NCI-H82 treated with DMSO at 0.1 percent for 48 hours (cell line): Measurements from ENCODE around the gene UPF3A.
A peak's percentile ranks its signal among the peaks of the same experiment; 100 is the strongest.
"Not testable (repeated sequence)": the region's sequence is repeated elsewhere in the genome, so short reads cannot be mapped to it uniquely, and the experiment has no call there.

ENCODE experiments used
- DNase-seq: peaks from one replicate; lab custom pipeline; 2025; ENCODE audit not compliant: unreplicated experiment; lab: John Stamatoyannopoulos, UW

The UPF3A gene, protein sequence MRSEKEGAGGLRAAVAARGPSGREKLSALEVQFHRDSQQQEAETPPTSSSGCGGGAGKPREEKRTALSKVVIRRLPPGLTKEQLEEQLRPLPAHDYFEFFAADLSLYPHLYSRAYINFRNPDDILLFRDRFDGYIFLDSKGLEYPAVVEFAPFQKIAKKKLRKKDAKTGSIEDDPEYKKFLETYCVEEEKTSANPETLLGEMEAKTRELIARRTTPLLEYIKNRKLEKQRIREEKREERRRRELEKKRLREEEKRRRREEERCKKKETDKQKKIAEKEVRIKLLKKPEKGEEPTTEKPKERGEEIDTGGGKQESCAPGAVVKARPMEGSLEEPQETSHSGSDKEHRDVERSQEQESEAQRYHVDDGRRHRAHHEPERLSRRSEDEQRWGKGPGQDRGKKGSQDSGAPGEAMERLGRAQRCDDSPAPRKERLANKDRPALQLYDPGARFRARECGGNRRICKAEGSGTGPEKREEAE

DNA sequence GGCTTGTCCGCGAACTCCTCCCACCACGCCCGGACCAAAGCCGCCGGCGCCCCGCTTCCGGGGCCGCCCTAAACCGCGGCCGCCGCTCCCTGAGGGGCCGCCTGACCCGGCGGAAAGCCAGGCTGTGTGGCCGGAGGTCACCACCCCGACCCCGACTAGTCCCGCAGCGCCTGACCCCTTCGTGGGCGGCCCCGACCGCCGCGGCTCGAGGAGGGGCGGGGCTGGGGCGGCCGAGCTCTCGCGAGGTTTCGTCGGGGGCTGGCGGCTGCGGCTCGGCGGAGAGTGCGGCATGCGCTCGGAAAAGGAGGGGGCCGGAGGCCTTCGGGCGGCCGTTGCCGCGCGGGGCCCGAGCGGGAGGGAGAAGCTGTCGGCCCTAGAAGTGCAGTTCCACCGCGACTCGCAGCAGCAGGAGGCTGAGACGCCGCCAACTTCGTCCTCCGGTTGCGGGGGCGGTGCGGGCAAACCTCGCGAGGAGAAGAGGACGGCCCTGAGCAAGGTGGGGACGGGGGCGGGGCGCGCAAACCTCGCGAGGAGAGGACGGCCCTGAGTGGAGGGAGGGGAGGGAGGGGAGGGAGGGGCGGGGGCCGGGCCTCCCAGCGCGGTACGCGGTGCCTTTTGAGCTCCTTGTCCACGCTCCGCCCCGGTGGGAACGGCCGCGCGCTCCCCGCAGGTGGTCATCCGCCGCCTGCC is at the start of gene UPF3A:
TSS of gene UPF3A (plus strand) at position 251 of the 690 bp plus-strand sequence. CDS start at position 290, 39 bp downstream.
- DNase-seq, result peak; percentile 63

DNA sequence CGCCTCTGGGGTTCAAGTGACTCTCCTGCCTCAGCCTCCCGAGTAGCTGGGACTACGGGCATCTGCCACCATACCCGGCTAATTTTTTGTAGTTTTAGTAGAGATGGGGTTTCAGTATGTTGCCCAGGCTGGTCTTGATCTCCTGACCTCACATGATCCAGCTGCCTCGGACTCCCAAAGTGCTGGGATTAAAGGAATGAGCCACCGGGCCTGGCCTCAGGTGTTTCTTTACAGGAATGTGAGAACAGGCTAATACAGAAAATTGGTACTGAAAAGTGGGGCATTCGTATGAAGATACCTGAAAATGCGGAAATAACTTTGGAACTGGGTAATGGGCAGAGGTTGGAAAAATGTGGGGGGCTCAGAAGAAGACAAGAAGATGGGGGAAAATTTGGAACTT is 49.5 kb upstream of the UPF3A start:
- no peak for DNase-seq

DNA sequence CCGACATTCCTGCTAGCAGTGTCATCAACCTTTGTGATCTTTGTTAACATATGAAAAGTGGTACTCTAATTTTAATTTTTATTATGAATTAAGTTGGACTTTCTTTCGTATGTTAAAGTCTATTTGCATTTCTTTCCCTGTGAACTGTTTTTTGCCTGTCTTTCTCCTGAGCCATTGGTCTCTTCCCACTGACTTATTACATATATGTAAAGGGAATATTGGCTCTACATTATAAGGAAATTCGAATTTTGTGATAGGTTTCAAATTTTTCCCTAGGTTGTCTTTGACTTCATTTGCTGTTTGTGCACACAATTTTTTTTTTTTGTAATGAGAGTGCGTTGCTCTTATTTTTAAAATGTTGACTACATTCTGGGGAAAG is 47.1 kb upstream of the UPF3A start:
- DNase-seq, result no peak

DNA sequence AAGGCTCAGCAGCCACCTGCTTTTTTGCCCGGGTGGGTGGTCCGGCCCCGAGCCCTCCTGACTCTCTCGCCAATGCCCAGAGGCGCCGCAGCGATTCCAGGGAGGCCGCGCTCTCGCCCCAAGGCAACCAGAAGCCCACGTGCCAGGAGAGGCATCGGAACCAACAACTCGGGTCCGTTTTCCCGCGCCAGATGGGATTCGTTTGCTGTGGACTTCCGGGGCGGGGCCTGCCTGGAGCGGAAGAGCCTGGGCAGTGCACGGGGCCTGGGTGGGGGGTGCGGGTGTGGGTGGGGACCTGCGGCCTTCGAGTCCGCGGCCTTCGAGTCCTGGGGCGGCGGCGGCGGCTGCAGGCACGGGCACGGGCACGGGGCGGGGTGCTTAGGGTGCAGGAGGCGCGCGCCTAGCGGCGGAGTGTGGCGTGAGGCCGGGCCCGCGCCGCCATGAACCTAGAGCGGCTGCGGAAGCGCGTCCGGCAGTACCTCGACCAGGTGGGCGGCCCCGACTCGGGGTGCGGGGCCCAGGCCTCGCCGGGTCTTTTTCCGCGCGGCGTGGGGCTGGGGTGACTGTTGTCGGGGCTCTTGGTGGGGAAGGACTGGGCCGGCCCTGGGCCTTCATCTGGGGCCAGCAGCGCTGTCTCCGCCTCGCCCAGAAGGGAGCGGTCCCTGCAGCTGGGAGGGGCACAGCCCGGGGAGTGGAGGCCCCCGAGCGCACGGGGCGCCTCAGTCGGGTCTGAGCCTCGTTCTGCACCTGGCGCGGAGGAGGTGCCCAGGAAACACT is 46.6 kb upstream of the UPF3A start, which contains the start of gene CDC16:
TSS of gene CDC16 (plus strand) at position 253 of the 777 bp plus-strand sequence. CDS start at position 441, 188 bp downstream.
- DNase-seq, result peak; percentile 90

DNA sequence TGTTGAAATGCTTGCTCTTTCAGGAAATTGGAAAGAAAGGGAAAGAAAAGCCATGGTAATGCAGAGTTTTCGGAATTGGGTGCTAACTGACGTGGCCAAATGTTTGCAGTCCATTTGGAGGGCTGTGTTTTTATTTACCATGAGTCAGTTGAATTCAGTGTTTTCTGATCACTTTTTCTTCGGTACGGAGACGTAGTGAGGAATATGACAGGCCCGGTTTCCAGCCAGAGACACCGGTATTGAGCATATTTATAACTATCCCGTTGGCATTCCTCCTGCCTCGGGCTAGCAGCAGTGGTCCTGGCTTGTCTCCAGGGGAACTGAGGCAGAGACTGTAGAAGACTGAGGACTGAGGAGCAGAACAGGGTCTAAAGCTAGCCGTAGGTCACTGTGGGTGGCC is 45.7 kb upstream of the UPF3A start:
- no peak for DNase-seq

DNA sequence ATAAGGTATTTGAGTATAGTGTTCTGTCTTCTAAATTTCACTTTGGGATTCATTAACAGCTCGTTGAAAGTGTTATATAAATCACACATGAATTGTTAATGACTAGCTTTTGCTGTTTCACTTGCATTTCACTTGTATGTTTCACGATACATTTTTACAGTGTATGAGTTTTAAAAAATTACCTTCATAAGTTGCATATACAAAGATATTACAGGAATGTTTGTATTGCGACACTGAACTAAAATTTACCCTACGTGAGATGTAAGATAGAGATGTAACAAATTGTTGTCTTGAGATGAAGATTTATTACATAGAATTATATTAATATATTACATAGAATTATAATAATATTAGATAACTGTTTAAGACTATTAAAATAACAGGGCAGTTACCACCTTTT is 45.2 kb upstream of the UPF3A start:
- no peak for DNase-seq

DNA sequence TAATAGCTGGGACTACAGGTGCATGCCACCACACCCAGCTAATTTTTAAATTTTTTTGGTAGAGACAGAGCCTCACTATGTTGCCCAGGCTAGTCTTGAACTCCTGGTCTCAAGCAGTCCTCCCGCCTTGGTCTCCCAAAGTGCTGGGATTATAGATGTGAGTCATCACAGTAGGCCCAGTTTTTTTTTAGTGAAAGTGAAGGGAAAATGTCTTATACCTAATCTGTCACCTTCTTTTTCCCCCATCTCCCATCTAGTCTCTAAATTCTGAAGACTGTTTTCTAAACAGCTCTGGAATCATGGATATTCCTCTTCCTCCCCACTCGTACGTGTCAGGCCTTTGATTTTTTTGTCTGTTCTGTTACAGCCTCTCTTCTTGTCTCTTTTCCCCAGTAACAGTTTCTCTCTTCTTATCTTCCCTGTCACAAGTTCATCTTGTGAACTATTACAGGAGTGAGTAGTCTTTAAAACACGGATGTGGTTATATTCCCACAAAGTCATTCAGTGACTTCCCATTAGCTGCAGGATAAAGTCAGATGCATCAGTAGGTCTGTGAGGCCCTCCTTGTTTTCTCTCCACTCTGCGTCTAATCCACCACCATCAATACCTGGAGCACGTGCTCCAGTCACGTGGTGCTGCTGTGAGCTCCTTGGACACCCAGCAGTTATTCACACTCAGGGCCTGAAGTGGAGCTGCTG is 43.8 kb upstream of the UPF3A start:
- no peak for DNase-seq

DNA sequence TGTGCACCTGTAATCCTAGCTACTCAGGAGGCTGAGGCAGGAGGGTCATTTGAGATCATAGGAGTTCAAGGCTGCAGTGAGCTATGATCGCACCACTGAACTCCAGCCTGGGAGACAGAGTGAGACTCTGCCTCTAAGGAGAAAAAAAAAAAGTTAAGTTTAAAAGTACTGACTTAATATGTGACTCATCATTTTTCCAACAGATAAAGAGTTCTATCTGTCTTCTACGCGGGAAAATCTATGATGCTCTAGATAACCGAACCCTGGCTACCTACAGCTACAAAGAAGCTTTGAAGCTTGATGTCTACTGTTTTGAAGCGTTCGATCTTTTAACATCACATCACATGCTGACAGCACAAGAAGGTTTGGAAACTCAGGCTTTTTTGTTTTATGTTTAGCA is 39.5 kb upstream of the UPF3A start:
- no peak for DNase-seq

DNA sequence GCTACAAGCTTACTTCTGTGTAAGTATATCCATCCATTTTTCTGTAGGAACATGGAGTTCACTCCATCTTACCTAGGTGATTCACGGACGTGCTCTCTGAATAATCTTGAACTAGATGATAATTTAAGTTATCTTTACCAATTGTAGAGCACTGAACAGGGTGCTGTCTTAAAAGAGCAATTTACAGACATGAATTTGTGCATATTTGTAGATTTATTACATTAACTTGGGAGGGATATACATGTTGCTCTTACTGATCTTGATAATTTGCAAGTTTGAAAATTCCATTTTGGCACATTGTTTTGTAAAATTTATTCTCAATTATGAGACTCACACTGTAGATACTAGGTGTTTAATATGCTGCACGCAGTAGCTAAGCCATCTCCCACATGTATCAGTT is 37.4 kb upstream of the UPF3A start:
- no peak for DNase-seq

DNA sequence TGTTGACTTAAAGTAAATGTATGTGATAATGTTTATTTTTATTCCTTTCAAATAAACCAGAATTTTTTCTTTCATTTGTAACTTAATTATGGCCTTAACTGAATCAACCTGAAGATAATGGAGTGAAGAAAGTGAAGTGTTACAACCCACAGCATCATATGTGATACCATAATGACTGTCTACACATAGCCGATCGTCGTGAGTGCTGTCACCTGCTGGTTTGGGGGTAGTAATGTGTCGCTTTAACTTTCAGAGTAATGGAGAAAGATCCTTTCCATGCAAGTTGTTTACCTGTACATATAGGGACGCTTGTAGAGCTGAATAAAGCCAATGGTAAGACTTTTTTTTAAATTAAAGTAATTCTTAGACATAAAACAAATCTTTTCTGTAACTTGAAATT is 36.8 kb upstream of the UPF3A start:
- DNase-seq, result no peak

DNA sequence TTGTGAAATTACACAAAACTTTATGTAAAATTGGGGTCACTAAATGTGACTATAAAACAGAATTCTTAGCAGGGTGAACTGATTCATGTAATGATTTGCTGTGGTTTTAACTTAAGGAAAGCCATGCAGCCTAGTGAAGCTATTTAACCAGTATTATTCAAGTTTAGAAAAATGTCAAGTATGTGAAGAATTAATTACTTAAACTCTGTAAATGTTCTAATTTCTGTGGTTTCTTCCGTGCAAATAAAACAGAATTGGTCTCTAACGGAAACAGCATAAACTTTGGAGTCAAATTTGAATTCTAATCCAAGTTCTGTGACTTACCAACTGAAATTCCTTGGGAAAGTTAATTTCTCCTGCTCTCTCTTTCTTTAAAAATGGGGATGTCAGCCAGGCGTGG is 33.4 kb upstream of the UPF3A start:
- DNase-seq, result no peak

DNA sequence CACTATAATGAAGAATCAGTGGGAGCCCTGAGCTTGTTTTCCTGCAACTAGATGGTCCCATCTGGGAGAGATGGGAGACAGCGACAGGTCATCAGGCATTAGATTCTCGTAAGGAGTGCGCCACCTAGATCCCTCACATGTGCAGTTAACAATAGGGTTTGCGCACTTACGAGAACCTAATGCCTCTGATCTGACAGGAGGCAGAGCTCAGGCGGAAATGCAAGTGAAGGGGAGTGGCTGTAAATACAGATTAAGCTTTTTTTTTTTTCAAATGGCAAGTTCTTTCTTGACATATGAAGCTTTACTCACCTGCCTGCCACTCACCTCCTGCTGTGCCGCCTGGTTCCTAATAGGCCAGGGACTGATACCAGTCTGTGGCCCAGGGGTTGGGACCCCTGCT is 32.3 kb upstream of the UPF3A start:
- peak; percentile 72 for DNase-seq

DNA sequence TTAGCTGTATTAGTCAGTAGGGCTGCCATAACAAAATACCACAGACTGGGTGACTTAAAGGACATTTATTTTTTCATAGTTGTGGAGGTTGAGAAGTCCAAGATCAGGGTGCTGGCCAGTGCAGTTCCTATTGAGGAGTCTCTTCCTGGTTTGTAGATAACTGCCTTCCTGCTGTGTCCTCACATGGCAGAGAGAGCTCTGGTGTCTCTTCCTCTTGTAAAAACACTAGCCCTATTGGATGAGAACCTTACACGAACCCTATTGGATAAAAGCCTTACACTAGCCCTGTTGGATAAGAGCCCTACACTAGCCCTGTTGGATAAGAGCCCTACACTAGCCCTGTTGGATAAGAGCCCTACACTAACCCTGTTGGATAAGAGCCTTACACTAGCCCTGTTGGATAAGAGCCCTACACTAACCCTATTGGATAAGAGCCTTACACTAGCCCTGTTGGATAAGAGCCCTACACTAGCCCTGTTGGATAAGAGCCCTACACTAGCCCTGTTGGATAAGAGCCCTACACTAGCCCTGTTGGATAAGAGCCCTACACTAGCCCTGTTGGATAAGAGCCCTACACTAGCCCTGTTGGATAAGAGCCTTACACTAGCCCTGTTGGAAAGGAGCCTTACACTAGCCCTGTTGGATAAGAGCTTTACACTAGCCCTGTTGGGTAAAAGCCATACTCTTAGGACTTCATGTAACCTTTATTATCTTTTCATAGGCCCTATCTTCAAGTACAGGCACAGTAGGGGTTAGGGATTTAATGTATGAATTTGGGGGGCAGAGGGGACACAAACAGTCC is 29.6 kb upstream of the UPF3A start:
- not testable (repeated sequence) for DNase-seq

DNA sequence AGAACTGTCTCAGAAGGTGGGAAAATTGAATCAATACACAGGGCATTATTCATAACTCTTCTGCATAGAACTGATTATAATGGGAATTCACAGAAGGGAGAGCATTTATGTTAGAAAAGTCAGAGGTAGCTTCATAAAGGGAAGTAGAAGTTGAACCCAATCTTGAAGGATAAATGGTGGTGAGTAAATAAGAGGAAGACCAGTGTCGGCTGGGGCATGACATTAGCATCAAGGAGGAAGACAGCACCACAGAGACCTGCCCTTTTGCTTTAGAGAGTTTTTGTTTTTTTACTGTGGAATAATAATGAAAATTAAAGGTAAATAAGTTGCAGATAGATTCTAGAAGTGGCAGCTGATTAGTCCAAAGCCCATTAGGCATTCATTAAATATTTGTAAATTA is 24.9 kb upstream of the UPF3A start:
- DNase-seq, result no peak

DNA sequence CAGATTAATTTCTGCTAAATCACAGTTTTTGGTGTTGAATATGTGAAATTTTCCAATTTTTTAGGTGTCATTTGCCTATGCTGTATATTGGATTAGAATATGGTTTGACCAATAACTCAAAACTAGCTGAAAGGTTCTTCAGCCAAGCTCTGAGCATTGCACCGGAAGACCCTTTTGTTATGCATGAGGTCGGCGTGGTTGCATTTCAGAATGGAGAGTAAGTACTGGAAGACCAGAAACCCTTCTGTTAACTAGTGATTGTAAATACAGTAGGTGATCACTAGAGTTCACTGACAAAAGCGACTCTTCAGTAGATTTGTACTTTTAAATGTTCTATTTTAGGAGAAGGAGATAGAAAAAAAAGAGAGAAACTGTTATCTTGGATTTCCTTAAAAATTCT is 24.4 kb upstream of the UPF3A start:
- DNase-seq, result no peak

DNA sequence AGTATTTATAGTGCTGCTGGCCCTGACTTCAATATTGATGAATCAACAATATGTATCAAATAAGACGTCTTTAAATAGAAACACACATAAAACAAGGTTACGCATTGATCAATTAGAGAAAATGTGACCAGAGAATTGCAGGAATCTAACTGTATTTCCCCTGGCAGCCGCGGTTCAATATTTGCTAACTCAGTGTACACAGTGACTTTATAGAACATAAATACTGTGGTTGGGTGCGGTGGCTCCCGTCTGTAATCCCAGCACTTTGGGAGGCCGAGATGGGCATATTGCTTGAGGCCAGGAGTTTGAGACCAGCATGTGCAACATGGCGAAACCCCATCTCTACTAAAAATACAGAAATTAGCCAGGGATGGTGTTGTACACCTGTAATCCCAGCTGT is 22.8 kb upstream of the UPF3A start:
- DNase-seq, result no peak

DNA sequence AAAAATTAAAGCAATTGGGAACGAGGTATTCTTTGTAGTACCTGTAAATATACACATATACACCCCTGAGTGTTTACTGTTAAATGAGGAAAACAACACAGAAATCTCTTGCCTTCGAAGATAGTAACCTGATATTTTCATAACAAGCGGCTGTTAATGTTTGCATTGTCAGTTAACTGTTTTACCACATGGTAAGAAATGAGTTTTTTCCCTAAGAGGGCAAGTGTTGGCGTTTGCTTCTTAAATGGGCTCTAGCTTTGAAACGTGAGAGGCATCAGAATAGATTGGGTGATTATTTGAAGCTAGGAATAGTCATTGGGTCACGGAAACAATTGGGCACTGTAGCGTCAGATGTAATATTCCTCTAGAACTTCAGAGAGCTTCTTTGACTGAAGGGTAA is 22.0 kb upstream of the UPF3A start:
- DNase-seq, result no peak

DNA sequence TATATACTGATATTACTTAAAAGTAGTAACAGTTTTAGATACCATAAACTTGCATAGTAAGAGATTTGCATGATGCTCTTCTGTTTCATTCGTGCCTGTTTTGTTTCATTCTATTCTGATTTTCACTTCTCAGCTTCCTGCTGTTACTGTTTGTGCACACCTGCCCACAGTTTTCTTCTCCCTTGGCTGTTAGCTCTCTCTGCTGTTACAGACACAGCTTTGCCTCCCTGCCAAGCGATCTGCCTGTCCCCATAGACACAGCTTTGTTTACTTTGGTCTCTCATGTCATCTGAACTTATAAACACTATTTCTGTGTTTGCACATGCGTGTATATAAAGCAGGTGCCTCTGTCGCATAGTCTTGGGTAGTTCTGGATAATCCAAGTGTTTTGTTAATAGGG is 21.4 kb upstream of the UPF3A start:
- DNase-seq, result no peak

DNA sequence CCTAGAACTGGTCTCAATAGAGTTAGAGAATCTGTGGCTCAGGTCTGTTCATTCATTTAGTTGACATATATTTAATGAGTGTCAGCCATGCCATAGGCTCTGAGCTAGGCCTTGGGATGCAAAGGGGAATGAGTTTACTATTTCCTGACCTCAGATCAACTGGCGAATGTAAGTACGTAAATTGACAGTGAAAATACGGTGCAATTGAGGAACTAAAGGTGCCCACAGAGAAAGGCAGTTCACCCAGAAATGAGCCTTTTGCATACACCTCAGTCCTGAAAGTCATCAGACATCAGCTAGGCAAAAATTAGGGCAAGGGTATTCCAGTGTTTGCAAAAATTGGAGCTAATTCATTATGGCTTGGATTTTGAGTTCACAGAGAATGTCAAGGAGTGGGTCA is 20.6 kb upstream of the UPF3A start:
- DNase-seq, result no peak

DNA sequence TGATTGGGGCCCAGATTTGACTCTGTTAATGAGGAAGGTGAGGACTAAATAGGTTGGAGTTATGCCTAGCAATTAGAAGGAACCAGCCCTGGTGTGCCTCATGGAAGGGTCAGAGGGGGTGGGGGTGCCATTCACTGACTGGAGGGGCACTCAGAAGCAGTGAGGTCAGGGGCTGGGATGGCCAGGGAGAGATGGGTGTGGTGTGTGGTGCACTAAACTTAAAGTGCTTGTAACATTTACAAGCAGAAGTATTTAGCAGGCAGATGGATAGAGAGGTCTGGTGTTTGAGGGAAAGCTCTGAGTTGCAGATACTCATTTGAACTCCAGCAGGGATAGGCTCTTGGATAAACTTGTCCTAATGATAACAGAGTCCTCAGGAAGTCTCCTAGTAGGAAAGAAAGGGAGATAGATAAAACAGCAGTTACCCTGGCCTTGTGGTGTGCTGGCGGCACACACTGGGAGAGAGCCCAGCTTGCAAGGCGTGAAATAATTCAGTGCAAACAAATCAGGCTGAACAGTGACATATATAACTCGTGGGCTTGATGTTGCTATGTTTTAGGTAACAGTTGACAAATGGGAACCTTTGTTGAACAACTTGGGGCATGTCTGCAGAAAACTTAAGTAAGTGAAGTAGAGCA is 20.0 kb upstream of the UPF3A start:
- DNase-seq, result no peak
